HG03342 (cell line): ENCODE data around the gene GRHL1.
"Not testable (repeated sequence)": the region's sequence is repeated elsewhere in the genome, so short reads cannot be mapped to it uniquely, and the experiment has no call there.

Experiments used
- ATAC-seq: cut with Tn5 transposase; IDR thresholded peaks from one replicate; pipeline ENCODE4 v1.9.1; 2021; ENCODE audit warnings: mild to moderate bottlenecking, moderate library complexity; ENCODE audit not compliant: unreplicated experiment

The GRHL1 gene, protein sequence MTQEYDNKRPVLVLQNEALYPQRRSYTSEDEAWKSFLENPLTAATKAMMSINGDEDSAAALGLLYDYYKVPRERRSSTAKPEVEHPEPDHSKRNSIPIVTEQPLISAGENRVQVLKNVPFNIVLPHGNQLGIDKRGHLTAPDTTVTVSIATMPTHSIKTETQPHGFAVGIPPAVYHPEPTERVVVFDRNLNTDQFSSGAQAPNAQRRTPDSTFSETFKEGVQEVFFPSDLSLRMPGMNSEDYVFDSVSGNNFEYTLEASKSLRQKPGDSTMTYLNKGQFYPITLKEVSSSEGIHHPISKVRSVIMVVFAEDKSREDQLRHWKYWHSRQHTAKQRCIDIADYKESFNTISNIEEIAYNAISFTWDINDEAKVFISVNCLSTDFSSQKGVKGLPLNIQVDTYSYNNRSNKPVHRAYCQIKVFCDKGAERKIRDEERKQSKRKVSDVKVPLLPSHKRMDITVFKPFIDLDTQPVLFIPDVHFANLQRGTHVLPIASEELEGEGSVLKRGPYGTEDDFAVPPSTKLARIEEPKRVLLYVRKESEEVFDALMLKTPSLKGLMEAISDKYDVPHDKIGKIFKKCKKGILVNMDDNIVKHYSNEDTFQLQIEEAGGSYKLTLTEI

DNA sequence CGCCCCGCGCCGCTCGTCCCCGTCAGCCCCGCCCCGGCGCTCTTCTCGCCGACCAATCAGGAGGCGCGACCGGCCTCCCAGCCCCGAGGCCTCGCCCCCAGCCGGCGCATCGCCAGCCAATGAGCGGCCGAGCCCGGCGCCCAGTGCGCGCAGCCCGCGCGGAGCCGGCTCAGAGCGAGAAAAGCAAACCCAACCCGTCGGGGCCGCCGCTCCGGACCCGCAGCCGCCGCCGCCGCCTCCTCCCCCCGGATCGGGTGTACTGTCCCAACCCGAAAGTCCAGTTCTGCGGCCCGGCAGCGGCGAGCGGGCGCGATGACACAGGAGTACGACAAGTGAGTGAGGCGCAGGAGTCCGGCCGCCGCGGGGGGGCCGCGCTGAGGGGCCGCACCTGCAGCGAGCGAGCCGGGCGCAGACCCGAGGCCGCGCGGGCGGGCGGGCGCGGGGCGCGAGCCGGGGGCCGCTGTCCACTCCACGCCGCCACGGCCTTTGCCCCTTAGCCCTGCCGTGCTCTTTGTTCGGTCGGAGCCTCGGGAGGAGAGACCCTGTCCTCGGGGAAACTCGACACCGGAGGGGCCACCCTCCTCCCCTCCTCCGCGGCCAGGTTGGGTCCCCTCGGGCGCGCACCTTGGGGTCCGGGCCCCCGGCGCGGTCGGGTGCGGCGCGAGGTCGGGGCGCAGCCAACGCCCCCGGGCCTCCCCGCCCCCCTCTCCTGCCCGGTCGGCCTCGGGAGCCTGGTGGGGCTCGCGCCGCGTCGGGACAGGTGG is at the start of gene GRHL1:
GRHL1 (plus strand) TSS at position 172 of the 764 bp plus-strand sequence; CDS start at position 313, 141 bp downstream.
- peak; percentile 96 for ATAC-seq

DNA sequence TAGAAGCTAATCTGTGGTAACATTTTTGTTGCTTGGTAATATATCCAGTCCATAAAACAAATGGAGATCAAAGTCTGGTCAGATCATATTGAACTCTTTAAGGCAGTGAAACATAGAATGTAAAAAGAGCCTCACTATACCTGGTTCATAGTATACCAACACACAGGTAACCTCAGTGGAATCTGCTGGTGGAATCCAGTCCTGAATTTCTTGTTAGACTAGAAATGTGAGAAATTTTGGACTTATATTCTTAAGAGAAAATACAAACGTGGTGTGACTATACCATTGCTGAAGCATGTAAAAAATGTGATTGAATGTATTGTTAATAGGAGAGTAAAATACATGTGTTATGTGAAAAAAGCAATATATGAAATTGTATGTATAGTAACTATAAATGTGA is 46.1 kb upstream of the GRHL1 start:
- ATAC-seq: no peak

DNA sequence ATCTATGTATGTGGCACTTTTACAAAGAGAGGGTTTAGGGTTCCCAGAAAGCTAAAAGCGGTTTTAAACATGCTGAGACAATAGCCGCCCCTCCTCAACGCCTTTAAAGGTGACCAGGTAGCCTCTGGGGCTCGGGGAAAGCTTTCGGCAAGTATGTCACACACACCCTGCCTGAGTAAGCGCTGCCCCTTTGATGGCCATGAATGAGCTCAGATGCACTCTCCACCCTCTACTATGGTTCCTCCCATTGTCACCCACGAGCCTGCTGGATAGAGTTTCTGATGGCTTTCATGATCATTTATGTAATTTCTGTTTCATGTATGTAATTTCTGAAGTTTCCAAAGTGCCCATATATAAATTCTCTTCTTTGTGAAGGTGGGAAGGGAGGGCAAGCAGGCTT is 44.1 kb upstream of the GRHL1 start:
- no peak for ATAC-seq

- ATAC-seq: no peak
Observed at GRCh38 chr2:9908639-9909038, 42.9 kb upstream of the GRHL1 start.

DNA sequence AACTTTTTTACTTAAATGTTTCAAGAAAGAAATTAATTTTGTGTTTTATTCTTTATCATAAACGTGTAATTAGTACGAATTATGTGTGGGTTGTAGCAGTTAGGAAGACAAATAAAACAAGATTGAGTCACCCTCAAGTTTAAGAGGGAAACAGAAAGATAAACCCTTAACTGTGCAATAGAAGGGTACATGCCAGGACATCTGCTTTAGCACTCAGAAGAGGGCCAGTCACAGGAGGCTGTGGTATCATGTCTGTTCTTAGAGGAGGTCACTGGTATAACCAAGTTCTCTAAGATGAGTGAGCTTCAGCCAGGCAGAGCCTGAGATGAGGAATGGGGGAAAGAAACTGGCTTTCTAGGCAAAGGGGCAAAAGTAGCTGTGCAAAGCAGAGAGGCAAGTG is 42.4 kb upstream of the GRHL1 start:
- ATAC-seq: no peak

DNA sequence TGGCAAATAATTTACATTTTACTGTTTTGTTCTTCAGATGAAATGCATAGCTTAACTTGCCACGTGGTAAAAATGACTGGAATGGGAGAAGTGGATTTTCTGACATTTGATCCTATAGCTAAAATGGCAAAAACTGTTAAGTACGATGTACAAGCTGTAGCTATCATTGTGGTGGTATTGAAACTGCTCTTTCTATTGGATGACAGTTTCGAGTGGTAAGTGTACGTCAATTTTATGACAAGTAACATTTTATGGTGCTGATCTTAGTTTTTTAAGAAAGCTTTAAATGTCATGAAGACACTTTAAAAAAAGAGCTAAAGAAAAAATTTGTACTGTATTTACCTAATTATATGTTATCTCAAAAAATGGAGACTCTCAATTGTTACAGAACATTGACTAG is 40.8 kb upstream of the GRHL1 start:
- ATAC-seq: no peak

GRCh38 chr2:9912468-9912867 is 39.0 kb upstream of the GRHL1 start:
- no peak for ATAC-seq

DNA sequence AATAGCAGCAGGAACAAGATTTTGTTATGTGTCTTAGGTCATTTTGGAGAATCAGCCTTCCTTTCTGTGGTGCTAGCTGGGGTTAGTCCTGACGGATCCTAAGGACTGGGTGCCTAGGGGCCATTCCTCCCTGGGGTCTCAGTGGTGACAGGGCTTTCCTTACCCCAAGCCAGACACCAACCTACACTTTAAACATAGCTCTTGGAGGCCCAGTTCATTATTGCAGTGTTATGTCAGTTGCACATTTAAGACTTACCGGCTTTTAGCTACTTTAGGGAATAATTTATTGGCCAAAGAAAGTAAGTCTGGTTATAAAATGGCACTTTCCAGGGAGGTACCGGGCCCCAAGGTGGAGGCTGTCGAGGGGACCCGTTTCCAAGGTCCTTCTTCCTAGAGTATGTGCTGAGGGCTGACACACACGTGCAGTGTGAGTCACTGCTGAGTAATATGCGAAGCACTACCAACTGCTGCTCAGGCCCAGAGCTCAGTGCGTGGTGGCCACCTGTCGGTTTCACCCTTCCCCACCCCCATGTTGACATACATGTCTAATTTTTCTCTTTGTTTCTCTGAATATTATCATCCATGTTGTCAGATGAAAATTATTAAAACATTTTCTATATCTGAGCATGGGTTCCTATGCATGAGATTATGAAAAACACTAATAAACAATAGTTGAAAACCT is 37.0 kb upstream of the GRHL1 start:
- ATAC-seq: peak; percentile 99

GRCh38 chr2:9918275-9918674 is 33.2 kb upstream of the GRHL1 start:
- ATAC-seq: no peak

- no peak for ATAC-seq
Observed at GRCh38 chr2:9919512-9919911, 32.0 kb upstream of the GRHL1 start.

- not testable (repeated sequence) for ATAC-seq
Observed at GRCh38 chr2:9927020-9927419, 24.5 kb upstream of the GRHL1 start.

- ATAC-seq: no peak
Observed at GRCh38 chr2:9937258-9937657, 14.2 kb upstream of the GRHL1 start.

DNA sequence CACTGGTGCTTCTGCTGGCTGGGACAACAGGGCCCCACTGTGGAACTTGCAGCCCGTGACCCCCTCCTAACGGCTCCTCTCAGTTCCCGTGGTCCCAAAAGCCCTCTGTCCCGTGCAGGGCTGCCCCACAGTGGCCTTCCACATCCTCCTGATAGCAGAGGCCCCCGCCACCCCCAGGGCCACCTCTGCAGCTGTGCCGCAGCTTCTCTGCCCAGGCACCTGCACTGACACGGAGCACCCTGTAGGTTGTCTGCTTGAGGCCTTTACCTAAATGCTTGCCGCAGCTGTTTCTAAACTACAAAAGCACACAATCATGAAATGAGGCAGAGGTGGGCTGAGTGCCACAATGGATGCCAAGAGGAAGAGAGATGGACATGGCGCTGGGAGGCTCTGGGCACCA is 13.5 kb upstream of the GRHL1 start:
- ATAC-seq: no peak

- ATAC-seq: no peak
Observed at GRCh38 chr2:9939587-9940485, 11.7 kb upstream of the GRHL1 start.

GRCh38 chr2:9941196-9941995 is 10.1 kb upstream of the GRHL1 start:
- ATAC-seq: no peak

DNA sequence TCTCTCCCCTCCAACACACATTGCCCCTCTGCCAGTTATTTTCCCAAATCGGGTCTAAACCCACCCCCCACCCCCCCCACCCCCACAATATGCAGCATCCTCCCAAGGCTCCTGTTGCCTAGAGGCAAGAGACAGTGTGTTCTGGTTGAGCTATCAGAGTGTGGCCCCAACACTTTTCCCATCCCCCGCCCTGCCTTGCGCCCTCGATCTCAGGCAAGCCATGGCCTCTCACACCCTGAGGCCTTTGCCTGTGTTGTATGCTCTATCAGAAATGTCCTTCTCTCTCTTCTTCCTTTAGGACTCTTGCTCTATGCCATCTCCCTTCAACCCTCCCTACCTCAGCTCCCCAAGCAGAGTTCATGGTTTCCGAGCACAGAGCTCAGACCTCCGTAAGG is 9.5 kb upstream of the GRHL1 start:
- no peak for ATAC-seq

DNA sequence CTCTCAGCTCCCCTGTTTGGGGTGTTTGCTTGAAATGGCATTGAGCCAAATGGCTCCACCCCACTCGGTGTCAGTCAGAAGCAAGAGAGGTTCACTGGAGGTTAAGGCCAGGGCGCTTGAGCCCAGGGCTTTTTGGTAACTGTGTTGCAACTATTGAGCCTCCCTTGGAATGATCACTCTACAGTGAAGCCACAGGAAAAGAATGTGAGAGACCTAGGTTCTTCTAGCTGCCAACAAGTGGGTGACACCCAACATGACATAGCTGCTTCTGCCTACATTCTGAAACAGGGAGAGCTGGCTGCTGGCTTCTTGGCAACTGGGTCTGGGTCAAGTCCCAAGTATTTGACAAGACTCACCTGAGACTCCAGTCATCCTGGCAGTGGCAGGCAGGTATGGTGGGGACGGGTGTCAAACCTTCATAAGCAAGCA is 7.1 kb upstream of the GRHL1 start:
- no peak for ATAC-seq

GRCh38 chr2:9945596-9945995 is 5.9 kb upstream of the GRHL1 start:
- no peak for ATAC-seq

GRCh38 chr2:9946076-9946475 is 5.4 kb upstream of the GRHL1 start:
- ATAC-seq: no peak
